NCI-H1048 (cell line): ENCODE data around the gene S100PBP.

Source experiments
- DNase-seq: peaks from one replicate; lab custom pipeline; 2025; lab: John Stamatoyannopoulos, UW

The S100PBP gene

DNA sequence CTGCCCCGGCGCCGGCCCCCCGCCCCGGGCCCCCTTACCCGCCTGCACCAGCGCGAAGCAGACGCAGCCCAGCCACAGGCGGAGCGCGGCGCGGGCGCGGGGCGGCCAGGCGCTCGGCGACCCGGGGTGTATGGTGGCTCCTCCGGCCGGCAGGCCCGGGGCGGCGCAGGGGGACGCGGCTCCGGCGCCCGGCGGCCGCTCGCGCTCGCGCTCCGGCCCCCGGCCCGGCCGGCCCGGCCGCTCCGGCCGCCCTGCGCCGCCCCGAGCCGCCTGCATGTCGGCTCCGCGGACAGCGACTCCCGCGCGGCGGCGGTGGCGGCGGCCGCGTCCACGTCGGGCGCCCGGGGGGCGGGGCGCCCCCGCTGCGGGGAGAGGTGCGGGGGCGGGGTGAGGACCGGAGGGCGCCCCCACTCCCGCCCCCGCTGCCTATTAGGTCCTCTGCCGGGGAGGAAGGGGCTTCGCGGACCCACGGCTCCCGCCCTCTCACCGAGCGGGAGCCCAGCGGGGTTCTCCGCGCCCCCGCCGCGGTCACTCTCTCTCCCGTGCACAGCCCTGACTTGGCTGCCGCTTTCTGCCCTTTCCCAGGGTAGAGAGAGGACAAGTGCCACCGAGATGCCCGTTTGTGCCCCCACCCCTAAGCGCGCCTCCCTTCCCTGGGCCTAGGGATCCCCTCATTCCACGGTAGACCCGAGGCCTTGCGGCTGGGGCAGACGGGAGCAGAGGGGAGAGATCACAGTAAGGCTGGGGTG is 53.3 kb downstream of the S100PBP start, which contains the start of gene FNDC5:
Gene FNDC5 (minus strand): TSS at position 298 of the 749 bp plus-strand sequence.
- DNase-seq: no peak

GRCh38 chr1:32871364-32872191 is 54.1 kb downstream of the S100PBP start:
- DNase-seq: no peak

- no peak for DNase-seq
These were observed 54.7 kb downstream of the S100PBP start for GRCh38 chr1:32872192-32872460.

DNA sequence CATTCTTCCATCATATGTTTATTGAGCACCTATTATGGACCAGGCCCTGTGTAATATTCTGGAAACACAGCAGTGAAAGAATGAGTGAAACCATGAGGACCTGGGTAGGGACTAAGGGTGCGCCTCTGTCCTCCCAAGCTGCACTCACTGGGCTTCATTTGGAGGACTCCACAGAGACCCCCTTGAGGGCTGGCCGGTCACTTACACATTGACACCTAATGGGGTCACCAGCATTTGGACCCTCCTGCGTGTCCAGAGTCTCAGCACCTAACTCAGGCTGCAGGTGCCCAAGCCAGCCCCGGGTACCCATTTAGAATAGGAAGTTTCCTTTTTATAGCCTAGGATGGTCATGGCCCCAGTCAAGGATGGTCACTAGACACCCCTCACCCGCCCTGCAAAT is 56.0 kb downstream of the S100PBP start:
- DNase-seq: no peak

- no peak for DNase-seq
These were observed 57.7 kb downstream of the S100PBP start for GRCh38 chr1:32874860-32875752.

- no peak for DNase-seq
These were observed 59.1 kb downstream of the S100PBP start for GRCh38 chr1:32876341-32877210.

GRCh38 chr1:32877211-32878110 is 60.0 kb downstream of the S100PBP start:
- no peak for DNase-seq

DNA sequence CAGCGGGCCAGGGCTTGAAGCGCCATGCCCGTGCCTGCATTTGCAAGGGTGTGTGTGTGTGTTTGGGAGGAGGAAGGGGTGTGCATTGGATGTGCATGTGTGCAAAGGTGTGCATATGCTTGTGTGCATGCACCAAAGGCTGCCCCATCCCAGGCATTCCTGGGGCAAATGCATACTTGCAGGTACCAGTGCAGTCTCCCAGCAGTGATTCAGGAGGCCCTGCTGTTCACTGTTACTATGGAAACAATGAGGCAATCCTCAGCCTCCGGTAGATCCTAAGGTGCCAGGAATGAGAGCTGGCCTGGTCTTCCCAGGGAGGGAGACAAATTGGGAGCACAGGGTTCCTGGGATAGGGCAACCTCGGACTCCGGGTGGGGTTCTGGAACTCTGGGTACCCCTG is 60.7 kb downstream of the S100PBP start:
- DNase-seq: no peak

DNA sequence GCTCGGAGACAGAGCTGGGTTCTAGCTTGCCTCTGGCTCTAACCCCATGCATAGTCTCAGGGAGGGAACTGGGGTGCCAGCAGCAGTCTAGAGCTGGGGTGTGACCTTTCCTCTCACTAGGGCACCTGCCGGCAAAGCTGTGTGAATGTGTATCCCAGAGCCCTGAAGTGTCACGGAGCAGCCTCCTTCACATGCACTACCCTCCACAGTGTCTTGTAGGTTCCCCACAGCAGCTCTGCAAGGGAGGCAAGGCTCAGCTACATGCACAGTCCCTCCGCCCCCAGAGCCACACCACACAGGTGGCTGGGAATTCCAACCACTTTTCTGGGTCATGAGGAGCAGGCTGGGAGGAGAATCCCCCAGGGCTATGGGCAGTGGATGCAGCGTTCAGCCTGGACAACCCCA is 61.2 kb downstream of the S100PBP start:
- no peak for DNase-seq

GRCh38 chr1:32881291-32881690 is 63.8 kb downstream of the S100PBP start:
- DNase-seq: no peak

- no peak for DNase-seq
These were observed 64.7 kb downstream of the S100PBP start for GRCh38 chr1:32881871-32882850.

DNA sequence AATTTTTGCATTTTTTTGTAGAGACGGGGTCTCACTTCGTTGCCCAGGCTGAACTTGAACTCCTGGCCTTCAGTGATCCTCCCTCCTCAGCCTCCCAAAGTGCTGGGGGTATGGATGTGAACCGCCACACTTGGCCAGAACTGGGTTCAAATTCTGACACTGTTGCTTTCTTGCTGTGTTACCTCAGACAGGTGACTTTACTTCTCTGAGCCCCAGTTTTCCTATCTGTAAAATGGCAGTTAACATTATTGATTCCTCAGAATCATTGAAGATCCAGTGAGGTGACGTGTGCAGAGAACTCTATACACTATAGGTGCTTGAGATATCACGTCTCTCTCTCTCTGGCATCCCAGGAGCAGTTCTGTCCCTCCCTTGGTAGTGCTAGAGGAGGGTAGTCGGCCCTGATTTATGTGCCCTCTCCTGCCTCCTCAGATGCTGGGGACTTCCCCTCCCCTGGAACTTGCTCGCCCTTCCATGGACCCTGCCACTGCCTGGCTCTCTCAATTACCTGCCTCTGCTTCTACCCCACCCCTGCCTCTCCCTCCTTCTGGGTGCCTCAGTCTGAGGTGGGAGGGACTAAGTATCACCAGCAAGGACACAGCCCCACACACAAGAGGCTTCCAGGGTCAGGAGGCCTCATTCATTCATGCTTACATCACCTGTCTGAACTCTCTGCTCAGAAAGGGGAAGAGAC is 66.0 kb downstream of the S100PBP start:
- DNase-seq: no peak

GRCh38 chr1:32884032-32884372 is 66.5 kb downstream of the S100PBP start:
- no peak for DNase-seq

DNA sequence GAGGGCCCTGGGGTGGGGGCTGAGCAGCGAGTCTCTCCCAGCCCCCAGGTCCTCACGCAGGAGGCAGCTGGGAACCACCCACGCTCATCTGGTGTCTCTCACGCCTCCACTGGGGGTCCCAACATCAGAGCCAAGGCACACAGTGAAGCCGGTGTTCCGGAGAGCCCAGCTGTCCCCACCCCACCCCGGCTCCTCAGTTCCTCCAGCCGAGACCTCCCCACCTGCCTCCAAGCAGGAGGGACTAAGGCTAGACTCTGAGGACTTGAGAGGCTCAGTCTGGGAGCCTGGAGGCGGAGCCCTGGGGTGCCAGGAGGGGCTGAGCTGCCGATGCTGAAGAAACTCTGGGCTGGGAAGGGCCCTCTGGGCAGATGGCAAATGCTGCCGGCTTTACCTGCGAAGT is 67.3 kb downstream of the S100PBP start:
- no peak for DNase-seq

GRCh38 chr1:32885676-32886003 is 68.2 kb downstream of the S100PBP start:
- DNase-seq: no peak

- DNase-seq: peak; percentile 49
These were observed 68.8 kb downstream of the S100PBP start, which contains the start of gene HPCA for GRCh38 chr1:32886004-32886827. Gene HPCA, plus strand, starts transcription at chr1:32886491. Its CDS starts 2,408 bp downstream, at chr1:32888899.

DNA sequence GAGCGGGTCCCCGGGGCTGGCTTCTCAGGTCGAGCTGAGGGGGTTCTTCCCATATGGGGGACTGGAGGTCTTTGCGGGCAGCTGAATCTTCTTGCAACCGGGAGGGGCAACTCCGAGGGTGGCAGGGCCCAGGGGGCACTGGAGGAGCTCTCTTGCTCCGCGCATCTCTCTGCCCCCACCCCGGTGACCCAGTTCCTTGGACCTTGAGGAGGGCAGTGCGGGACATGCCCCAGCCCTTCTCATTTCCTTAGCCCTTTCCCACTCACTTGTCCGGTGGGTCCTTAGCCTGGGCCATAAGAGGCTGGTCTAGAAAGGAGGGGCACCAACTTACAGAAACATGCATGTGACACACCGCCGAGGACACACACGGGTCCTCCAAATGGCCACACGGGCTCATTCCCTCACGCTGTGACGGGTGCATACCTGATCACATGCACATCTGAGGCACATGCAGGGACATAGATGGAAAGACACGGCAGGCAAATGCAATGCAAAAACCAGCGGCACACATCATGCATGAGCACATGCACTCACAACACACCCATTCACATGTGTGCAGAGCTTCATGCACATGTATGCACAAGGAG is 69.5 kb downstream of the S100PBP start:
- DNase-seq: no peak
